Measurements from ENCODE around the gene GPR85. TPM values are rescaled to one million over a fixed set of nuclear protein-coding genes. Genes with fewer than 3 reads are reported as not detected.
A peak's percentile ranks its signal among the peaks of the same experiment; 100 is the strongest.

Gene GPR85
- polyA plus RNA-seq, 3 donors, result 0.12 TPM; not detected in 2

DNA sequence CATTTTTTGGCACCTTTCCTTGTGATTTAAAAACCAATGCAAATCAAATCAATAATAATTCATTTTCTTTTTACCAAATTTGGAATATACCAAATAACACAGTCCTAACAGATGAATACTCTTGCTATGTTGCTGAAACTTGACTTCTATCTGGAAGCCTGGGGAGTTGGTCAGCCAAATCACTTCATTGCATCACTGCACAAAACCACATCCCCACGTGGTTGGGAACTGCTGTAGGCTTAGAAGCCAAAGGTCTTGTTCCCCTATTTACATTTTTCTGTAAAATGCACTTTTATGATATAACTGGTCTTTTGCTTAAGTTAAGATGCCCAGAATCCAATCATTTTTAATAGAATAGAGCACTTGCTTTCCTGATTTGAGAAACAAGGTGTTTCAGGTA is 15.2 kb downstream of the GPR85 start:
- Histone ChIP-seq H3K4me3 (replicated peaks in 1 of 3; ENCODE audit: low read depth in 2 of 3, low read length in 3 of 3) (no peak overlapping the region), H3K79me2 (ENCODE audit: insufficient read depth, low read length) (no peaks in the 10 kb centered on the region), H3K4me1 (ENCODE audit: control insufficient read depth in 1 of 2, insufficient read depth in 2 of 2, low read length in 2 of 2) (peaks cover 9 to 11% of the 10 kb centered on the region in 2 donors), H3K36me3 (replicated peaks in 1 of 2; ENCODE audit: control insufficient read depth in 1 of 2, insufficient read depth in 2 of 2, low read length in 2 of 2) (no peaks in the 10 kb centered on the region), H4K20me1 (ENCODE audit: insufficient read depth, low read length) (no peaks in the 10 kb centered on the region), H3K27me3 (ENCODE audit: control insufficient read depth in 2 of 2, insufficient read depth in 2 of 2, low read length in 2 of 2) (peaks cover 2 to 3% of the 10 kb centered on the region in 2 donors), H2AFZ (ENCODE audit: insufficient read depth, low read depth, low read length, poor library complexity, severe bottlenecking) (no peak overlapping the region), H3K9me3 (replicated peaks in 1 of 2; ENCODE audit: control insufficient read depth in 1 of 2, insufficient read depth in 1 of 2, low read length in 2 of 2) (no peaks in the 10 kb centered on the region), H3K9ac (ENCODE audit: insufficient read depth, low read length, poor library complexity, severe bottlenecking) (no peak overlapping the region), H3K27ac (ENCODE audit: low read depth in 1 of 2, low read length in 2 of 2) (no peak overlapping the region), H3K4me2 (replicated peaks; ENCODE audit: extremely low read depth, low read length, poor library complexity, severe bottlenecking) (no peak overlapping the region)
- Mint-ChIP-seq H3K9me3 (peaks cover 0 to 5% (median 2%) of the 10 kb centered on the region in 7 donors), H3K4me1 (peaks cover 7% of the 10 kb centered on the region), H3K27ac (peak overlapping the region in 1 of 7 donors; percentile 88), H3K36me3 (no peaks in the 10 kb centered on the region), H3K27me3 (ENCODE audit: low read depth in 3 of 3) (peaks cover 0 to 4% (median 2%) of the 10 kb centered on the region in 3 donors), H3K4me3 (no peak overlapping the region)
- no CpG with 5 or more reads among the region's 1 CpG for WGBS (ENCODE audit: insufficient coverage)
- intact Hi-C loops (cut with micrococcal nuclease), result no loop called here
- peak; percentile 64 to 79 (median 74) for DNase-seq
- no peak for TF ChIP-seq CTCF (IDR thresholded peaks at IDR 0.05)

DNA sequence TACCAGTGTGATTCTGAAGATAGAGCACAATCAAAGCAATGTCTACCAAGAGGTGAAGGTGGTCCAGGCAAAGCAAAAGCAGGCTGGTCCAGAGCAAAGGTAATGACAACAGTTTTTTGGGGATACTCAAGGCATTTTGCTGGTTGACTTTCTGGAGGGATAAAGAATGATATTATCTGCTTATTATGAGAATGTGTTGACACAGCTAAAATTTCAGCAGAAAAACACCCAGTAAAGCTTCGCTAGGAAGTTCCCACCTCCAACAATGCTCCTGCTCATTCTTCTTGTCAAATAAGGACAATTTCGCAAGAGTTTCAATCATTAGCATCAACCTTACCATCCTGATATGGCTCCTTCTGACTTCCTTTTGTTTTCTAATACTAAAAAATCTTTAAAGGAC is 24.1 kb downstream of the GPR85 start:
- Histone ChIP-seq H3K4me2 (replicated peaks; ENCODE audit: extremely low read depth, low read length, poor library complexity, severe bottlenecking) (no peak overlapping the region), H3K9ac (ENCODE audit: insufficient read depth, low read length, poor library complexity, severe bottlenecking) (no peak overlapping the region), H4K20me1 (ENCODE audit: insufficient read depth, low read length) (no peaks in the 10 kb centered on the region), H2AFZ (ENCODE audit: insufficient read depth, low read depth, low read length, poor library complexity, severe bottlenecking) (no peak overlapping the region), H3K27me3 (ENCODE audit: control insufficient read depth in 2 of 2, insufficient read depth in 2 of 2, low read length in 2 of 2) (peaks cover 0 to 4% of the 10 kb centered on the region in 2 donors), H3K79me2 (ENCODE audit: insufficient read depth, low read length) (no peaks in the 10 kb centered on the region), H3K4me3 (replicated peaks in 1 of 3; ENCODE audit: low read depth in 2 of 3, low read length in 3 of 3) (no peak overlapping the region), H3K9me3 (replicated peaks in 1 of 2; ENCODE audit: control insufficient read depth in 1 of 2, insufficient read depth in 1 of 2, low read length in 2 of 2) (no peaks in the 10 kb centered on the region), H3K36me3 (replicated peaks in 1 of 2; ENCODE audit: control insufficient read depth in 1 of 2, insufficient read depth in 2 of 2, low read length in 2 of 2) (no peaks in the 10 kb centered on the region), H3K27ac (ENCODE audit: low read depth in 1 of 2, low read length in 2 of 2) (no peak overlapping the region), H3K4me1 (ENCODE audit: control insufficient read depth in 1 of 2, insufficient read depth in 2 of 2, low read length in 2 of 2) (no peaks in the 10 kb centered on the region)
- Mint-ChIP-seq H3K36me3 (no peaks in the 10 kb centered on the region), H3K9me3 (peaks cover 0 to 3% (median 0%) of the 10 kb centered on the region in 7 donors), H3K27me3 (ENCODE audit: low read depth in 3 of 3) (peaks cover 0 to 9% (median 2%) of the 10 kb centered on the region in 3 donors), H3K4me1 (no peaks in the 10 kb centered on the region), H3K27ac (no peak overlapping the region), H3K4me3 (no peak overlapping the region)
- DNase-seq, result no peak
- intact Hi-C loops (cut with micrococcal nuclease), result no loop called here
- TF ChIP-seq CTCF (IDR thresholded peaks at IDR 0.05), result no peak
- WGBS (ENCODE audit: insufficient coverage), result no CpG with 5 or more reads among the region's 2 CpGs

Data from CD14-positive monocyte (primary cell).